GM19025 (cell line): ENCODE measurements around the gene COX7A2.

Experiments
- ATAC-seq: cut with Tn5 transposase; IDR thresholded peaks from one replicate; pipeline ENCODE4 v1.9.1; 2021; ENCODE audit warnings: mild to moderate bottlenecking, low read depth, moderate library complexity; ENCODE audit not compliant: unreplicated experiment

COX7A2 gene

GRCh38 chr6:75243333-75244062 is at the start of gene COX7A2:
Gene COX7A2 (minus strand): TSS chr6:75243801. CDS start chr6:75243734, 67 bp downstream.
- ATAC-seq, result peak; percentile 93

GRCh38 chr6:75292555-75292954 is 49.0 kb upstream of the COX7A2 start:
- ATAC-seq, result no peak

GRCh38 chr6:75291744-75292143 is 48.1 kb upstream of the COX7A2 start:
- no peak for ATAC-seq

GRCh38 chr6:75291331-75291730 is 47.7 kb upstream of the COX7A2 start:
- ATAC-seq, result no peak

DNA sequence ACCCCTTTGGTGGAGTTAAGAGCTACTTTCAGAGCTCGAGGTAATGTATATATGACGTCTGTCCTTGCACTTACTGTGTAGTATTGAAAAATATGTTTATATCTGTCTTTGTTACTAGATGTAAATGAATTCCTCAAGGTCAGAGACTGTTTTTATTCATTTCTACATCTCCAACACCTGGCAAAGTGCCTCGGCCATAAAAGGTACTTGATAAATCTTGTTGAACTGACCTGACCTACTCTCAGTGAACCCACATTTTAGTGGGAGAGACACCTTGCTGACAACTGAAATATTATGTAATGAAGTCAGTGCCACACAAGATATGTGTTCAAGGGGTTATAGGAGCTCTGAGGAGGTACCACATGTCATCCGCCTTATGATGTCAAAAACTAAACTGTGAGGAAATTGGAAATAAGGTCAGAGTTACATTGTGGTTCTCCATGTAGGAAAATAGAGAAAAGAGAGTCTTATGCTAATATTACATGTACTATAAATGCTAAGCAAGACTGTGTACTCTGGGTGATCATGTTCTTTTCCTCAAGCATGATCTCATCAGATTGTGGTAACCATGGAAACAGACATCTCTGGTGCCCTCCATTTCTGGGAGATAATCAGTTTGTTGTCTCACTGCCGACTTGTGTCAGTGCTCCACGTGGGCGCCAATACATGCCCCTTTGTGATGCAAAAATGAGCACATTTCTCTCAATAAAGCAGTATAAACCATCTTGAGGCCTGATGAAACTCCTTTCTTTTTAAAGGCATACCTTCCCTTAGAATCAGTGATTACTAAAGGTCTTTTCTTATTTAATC is 46.7 kb upstream of the COX7A2 start:
- ATAC-seq, result no peak

DNA sequence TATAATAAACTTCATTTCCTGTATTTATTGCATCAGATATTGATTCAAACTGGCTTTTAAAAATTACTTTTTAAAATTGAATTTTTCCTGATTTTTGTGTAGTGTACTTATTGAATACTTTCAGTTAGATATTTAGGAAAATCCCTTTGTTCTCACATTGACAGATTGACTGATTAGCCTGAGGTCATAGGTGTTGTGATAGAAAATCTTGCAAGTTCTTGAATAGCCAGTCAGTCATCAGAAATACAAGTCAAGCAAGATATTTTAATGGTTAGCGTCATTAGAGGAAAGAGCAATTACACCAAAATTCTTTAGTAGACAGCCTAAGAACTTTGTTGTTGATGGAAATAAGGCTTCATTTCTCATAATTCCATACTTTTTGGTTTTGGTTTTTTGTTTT is 44.4 kb upstream of the COX7A2 start:
- ATAC-seq, result no peak

GRCh38 chr6:75287424-75287823 is 43.8 kb upstream of the COX7A2 start:
- no peak for ATAC-seq

DNA sequence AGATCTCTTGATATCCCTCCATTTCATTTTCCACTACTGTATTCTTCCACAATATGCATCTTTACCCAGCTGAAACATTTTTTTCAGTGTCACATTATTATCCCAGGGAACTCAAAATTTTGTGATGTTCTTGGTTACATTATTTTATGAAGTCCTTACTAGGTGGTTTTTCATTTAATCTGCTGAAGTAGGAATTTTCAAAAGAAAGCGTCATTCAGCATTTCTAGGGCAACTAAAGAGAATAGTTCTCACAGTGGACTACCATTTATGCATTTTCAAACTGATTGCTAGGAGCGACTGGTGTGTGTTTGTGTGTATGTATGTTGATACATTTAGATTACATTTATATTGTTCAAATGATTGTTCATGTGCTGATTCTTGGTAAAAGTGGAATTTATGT is 43.4 kb upstream of the COX7A2 start:
- no peak for ATAC-seq

- ATAC-seq, result no peak
These were observed 41.7 kb upstream of the COX7A2 start for GRCh38 chr6:75285283-75285639.

DNA sequence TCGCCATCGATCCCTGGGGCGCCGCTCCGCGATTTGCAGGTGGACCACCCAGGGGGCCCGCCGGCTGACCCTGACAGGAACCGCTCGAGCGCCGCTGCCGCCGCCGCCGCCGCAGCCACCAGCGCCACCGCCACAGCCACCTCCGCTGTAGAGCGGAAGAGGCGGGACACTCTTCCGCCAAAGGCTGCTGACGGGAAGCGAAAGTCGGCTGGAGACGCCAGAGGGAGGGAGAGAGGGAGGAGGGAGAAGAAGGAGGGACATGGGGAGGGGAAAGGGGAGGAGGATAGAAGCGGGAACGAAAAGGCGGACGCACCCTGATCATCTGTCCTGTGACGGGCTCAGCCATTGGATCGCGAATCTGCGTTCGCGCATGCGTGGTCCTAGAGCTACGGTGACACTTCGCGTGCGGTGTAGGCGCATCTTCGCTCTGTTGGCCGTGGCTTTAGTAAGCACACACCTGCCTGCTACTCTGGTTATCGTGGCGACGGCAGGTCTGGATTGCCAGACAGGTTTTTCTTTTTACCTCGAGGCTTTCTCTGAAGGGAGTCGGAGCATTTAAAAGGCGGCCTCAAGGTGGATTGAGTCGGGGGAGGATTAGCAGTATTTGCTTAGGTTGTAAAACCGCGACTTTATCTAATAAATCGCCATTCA is 41.2 kb upstream of the COX7A2 start, which contains the start of gene TMEM30A:
TSS of gene TMEM30A (minus strand) at position 161 of the 651 bp plus-strand sequence. CDS start at position 7, 154 bp downstream.
- ATAC-seq, result peak; percentile 93

DNA sequence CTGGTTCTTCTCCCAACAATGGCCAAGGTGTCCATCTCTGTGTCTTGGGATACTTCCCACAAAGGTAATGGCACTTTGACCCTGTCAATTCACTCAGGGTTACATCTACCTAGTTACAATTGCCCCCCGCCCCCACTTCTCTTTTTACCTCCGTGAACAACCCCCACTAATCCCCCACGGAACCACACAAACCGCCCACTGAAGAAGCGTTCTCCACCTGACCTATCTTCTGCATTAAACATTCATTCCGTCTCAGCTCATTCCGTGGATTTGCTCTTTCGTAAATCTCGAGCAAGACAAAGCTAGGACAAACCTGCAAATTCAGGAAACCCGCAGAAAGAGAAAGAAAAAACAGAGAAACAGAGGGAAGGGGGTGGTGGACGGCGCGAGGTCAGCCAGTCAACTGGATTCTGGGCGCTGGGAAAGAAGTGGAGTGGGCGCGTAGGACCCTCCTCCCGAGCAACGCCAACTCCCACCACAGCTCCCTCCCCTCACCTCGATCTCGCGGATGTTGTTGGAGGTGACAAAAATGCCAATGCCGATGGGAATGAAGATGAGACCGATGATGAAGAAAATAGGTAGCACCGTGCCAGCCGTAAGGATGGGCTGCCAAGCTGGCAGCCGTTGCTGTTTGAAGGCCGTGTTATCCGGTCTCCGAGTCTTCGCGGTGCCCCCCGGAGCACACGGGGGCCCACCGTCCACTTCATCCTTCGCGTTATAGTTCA is 40.5 kb upstream of the COX7A2 start:
- ATAC-seq, result no peak

DNA sequence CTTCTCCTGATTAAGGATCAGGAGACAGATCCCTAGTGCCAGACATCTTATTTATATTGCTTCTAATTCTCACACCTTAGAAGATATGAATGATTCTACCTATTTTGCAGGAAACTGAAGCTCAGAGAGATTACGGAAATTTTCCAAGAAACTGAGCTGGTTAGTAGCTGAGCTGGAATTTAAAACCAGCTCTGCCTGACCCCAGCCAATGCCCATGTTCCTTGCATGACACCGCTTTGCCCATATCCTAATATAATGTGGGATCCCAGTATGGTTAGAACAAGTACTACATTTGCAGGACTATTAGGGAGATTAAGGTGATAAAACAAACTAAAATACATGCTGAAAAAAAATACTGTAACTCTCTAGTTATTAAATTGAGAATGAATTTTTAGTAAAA is 39.1 kb upstream of the COX7A2 start:
- no peak for ATAC-seq

GRCh38 chr6:75281653-75282052 is 38.1 kb upstream of the COX7A2 start:
- no peak for ATAC-seq

DNA sequence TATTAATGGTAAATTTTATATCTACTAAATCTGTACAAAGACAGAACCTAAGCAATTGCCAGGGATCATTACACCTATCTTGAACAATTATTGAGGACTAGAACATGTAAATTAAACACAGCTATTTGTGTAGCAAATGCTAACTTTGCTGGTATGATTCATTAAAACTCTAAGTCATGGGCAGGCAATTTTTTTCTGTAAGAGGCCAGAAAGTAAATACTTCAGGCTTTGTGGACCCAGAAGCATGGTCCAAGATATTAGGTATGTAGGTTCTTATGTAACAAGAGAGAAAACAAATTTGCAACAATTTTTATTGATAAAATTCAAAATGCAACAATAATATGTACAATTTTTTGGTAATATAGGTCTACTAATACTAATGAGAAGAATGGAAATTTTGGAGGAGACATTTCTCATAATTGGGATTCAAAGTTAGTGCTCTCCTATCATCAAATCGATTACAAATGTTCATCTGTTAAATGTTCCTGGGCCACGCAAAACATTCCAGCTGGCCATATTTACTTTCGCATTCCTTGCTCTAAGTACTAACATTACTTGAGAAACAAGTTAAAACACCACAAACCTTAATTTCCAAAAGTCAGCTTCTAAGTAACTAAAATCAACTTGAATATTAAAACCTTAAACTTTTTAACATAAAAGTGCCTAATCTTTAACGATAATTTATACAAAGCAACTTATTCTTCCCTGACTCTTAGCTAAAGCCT is 36.7 kb upstream of the COX7A2 start:
- ATAC-seq, result no peak

GRCh38 chr6:75279418-75279817 is 35.8 kb upstream of the COX7A2 start:
- ATAC-seq, result no peak

GRCh38 chr6:75278474-75279077 is 35.0 kb upstream of the COX7A2 start:
- no peak for ATAC-seq

DNA sequence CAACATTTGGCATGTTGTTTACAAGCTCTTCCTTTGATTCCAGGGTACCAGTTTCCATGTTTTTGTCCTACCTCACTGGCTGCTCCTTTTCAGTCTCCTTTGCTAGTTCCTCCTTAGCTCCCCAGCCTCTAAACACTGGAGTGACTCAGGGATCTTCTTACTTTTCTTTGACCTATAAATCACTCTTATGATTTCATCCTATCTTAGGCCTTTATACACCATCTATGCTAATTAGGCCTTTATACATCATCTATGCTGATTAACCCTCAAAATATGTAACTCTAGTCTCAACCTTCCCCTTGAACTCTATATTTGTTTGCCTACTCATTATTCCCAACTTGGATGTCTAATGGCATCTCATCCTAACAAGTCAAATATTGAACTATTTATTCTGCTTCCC is 31.5 kb upstream of the COX7A2 start:
- no peak for ATAC-seq

GRCh38 chr6:75273009-75273408 is 29.4 kb upstream of the COX7A2 start:
- ATAC-seq, result no peak

DNA sequence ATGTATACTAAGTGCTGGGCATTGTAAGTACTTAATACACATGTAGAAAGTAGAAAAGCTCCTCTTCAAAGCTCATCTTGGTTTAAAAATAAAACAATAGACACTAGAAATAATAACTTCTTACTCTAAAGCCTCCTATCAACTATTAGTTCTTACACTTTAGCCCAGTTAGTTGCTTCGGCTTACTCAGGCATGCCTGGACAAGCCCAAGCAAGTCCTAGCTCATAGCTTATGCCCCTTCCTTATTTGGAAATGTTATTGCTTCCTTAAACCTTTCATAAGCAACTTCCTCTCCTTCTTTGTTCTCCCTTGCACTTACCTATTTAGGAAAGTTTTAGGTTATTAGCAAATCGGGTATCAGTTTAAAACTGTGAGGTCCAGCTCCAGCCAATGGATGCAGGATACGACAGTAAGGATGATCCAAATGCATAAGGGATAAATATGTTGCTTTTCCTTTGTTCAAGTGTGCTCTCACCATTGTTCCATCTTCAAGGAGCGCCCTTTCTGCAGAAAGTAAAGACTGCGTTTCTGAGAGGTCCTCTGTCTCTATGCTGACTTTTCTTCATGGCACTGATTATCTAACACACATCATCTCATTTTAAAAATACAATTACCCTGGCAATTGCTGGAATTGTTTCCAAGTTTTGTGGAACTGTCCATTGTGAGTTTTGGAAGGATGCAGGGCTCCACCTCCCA is 28.7 kb upstream of the COX7A2 start:
- no peak for ATAC-seq
